NCI-H1105 (cell line): Measurements from ENCODE around the gene NCSTN.

Source experiments
- DNase-seq: peaks from one replicate; lab custom pipeline; 2025; lab: John Stamatoyannopoulos, UW

The NCSTN gene

DNA sequence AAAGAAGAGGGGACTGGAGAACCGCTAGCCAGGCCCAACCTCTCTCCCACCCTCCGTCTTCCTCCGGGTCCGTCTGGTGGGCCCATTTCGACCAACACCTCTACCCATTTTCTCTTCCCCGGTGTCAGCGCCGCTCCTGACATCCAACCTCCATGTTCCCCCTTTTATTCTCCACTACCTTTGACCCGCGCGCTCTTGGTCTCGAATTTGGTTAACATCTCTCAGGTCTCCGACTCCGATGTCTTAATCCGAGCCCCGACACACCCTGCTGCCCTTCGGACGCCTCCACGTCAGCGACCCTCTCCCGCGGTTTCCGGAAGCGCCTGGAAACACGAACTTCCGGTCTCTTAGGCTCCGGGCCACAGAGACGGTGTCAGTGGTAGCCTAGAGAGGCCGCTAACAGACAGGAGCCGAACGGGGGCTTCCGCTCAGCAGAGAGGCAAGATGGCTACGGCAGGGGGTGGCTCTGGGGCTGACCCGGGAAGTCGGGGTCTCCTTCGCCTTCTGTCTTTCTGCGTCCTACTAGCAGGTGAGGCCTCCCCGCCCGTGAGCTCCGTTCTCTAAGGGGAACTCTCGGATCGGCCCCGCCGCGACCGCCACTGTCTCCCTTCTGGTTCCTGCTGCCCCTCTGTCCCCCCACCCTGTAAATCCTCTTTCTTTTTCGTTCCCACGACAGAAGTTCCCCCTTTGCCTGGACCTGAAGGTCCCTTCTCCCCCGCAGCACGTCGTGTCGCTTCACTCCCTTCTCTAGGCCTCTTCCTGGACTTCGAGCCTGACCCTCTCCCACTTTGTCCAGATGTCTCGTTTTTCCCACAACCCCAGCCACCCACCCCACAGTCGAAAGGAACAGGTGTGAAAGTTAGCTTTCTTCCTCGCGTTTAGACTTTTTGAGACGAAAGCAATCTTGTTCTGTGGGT is at the start of gene NCSTN, which contains the start of gene COPA:
Gene NCSTN, plus strand, starts transcription at position 431 of the 917 bp plus-strand sequence. Its CDS starts 14 bp downstream, at position 445.
Gene COPA, minus strand, starts transcription at position 298 of the 917 bp plus-strand sequence. Its CDS starts 80 bp downstream, at position 218.
- DNase-seq = peak; percentile 92

DNA sequence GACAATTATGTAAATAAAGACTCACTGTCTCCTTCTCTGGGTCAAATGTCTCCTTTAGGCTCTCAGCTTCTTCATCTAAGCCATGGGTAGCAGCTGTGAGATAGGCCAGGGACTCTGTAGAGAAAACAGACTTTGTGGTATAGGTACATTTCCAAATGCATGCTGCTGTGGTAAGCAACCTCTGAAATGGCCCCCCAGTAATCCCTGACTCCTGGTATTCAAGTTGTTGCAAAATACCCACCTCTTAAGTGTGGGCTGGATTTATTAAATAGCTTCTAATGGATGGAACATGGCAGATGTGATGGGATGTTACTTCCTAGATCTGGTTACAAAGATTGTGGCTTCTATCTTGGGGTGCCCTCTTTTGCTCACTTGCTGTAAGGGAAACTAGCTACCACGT is 47.1 kb upstream of the NCSTN start:
- no peak for DNase-seq

DNA sequence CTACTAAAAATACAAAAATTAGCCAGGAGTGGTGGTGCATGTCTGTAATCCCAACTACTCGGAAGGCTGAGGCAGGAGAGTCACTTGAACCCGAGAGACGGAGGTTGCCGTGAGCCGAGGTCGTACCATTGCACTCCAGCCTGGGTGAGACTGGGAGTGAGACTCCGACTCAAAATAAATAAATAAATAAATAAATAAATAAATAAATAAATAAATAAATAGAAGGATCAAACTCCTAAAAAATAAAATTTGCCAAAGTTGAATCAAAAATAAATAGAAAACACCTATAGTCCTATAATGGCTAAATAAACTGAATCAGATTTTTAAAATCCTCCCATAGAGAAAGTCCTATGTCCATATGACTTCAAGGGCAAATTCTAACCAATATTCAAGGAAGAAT is 43.0 kb upstream of the NCSTN start:
- DNase-seq = no peak

DNA sequence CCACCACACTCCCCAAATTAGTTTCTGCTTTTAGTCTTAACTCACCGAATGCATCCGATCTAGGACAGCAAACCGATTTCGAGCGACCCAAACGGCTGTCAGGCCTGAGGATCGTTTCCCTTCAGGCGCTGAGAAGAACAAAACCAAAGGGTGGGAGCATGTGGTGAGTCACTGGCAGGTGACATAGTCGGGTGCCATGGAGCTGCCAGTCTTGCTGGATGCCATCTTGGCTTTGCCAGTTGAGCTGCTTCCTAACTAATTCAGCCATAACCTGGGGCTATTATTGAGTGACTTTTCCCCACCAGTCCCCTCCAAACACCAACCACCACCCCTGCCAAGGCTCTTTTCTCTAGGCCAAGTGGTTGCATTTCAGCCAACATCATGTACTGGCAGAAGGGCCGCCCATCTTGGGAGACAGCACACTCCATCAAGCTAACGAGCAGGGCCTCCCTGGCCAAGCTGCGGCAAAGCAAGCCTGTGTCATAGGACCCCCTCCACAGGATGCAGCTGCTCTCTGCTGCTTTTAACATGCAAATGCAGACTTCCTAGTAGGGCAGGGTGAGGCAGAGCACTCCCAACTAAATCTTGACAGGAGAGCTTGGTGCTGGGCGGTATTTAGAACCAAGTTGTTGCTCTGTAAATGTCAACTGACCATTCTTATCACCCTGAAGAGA is 35.9 kb upstream of the NCSTN start:
- DNase-seq = no peak

DNA sequence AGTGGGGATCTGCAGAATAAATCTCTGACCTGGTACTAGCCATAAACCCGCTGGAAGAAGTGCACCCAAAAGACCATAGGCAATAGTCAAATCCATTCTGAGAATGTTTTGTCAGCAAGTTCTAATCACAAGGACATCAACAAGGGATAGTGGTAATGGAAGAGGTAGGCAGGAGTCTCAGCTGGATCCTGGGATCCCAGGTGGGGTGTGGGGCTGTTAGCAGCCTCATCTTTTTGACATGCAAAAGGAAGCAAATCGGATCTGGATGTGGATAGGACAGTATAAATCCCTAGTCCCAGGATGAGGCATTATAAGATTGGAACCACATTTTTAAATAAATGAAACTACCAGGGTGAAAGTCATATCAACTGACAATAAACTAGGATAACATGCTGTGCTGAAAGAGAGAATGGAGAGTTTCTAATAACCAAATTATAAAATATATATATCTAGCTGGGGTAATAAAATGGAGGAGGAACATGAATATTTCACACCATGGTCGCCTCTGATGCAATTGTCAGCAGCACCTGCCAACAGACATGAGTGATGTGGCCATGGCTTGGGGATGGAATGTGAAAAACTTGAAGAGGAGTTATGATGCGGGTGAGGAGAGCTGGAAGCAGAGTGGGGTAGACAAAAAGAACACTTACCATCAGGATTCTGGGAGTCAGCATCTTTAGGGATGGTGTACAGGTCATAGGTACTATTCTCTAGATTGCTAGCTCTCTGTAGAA is 34.6 kb upstream of the NCSTN start:
- no peak for DNase-seq

DNA sequence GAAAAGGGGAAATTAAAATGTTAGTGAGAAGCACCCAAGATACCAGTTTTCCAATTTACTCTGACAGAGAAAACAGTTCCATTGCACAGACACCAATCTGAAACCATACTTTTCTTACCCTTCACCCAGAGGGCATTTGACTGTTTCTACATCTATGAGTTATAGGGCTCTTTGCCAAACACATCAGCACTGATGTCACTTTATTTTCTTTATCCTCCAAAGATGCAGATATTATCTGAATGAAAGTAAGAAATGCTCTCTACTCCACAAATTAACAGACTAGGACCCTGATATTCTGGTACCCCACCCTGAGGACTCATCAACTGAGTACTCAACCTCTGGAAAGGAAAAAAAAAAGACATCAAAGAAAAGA is 34.0 kb upstream of the NCSTN start:
- no peak for DNase-seq

DNA sequence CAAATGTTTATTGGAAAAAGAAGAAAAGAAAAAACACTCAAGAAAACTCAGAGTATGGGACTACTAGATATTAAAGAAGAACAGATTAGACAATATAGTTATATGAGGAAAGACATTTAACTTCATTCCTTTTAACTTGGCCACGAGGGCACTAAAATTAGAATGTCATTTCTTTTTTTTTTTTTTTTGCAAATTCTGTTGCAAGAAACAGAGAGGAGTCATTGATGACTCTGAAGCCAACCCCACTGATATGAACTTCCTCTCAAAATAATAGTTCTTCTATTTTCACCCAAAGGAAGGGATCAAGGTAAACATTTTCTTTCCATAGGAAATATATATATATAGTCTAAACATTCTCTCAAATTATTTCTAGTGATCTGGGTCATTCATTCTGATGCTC is 33.6 kb upstream of the NCSTN start:
- no peak for DNase-seq

DNA sequence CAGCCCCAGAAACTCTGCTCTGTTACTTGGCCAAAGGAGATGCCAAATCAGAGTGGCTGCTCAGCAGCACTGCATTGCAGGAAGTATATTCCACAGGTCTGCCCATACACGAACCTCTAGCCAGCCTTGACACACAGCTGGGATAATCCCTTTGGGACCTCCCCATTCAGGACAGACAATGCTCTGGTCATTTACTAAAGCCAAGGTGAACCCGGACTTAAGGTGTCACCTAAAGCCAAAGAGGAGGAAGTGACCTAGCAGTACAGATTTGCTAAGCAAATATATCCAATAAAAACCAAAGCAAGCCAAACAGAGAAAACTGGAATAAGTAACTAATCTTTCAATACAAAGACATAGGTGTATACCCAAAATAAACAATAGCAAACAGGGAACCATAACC is 27.8 kb upstream of the NCSTN start:
- DNase-seq = no peak

DNA sequence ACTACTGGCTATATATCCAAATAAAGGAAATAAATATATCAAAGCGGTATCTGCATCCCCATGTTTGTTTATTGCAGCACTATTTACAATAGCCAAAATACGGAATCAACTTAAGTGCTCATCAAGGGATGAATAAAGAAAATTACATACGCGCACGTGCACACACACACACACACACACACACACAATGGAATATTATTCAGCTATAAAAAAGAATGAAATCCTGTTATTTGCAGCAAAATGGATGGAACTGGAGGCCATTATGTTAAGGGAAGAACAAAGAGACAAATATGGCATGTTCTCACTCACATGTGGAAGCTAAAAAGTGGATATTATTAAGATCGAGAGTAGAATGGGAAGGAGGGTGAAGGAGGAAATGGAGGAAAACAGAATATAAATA is 20.4 kb upstream of the NCSTN start:
- DNase-seq = no peak

DNA sequence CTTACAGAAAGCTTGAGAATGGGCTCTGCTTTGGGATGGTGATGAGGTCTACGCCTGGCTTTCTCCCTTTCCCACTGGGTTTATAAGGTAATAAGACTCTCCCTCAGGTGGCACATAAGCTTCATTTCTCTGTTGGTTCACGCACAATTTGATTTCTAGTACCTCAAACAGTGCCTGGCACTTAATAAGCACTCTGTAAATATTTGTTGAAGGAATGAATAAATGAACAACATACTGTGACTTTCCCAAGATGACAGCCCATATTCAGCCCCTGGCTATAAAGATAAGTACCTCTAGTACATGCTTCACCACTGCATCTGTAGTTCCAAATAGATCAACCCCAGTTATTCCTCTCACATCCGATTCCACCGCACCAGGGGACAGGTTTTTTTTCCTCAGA is 17.9 kb upstream of the NCSTN start:
- no peak for DNase-seq

DNA sequence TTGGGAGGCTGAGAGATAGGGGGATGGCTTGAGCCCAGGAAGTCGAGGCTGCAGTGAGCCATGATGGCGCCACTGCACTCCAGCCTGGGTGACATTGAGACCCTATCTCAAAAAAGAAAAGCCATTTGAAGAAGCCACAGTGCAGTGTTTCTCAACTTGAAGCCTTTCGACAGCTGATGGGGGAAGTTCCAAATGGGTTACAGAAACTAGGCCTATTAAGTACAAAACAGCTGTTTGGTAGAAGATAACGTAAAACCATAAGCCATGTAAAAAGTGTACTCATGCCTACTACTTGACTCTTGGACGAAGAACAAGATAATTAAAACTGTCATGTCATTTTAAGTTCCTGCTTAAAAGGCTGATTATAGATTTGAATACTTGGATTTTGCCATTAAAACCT is 16.8 kb upstream of the NCSTN start:
- no peak for DNase-seq

DNA sequence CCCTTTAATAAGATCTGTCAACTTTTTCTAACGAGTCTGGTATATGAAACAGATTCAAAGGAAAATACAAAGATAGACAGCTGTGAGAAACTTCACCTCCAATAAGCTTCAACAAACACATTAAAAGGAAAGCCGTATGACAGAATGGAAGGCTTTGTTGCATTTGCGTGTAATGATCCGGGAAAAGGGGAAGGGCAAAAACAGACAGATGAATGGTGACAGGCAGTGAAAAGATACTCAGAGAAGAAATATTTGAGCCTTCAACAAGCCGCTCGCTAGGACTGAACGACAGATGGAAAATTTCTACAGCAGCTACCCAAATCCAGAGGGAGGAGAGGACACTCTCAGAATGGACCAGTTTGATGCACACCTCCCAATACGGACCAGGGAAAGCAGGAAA is 15.0 kb upstream of the NCSTN start:
- DNase-seq = no peak

DNA sequence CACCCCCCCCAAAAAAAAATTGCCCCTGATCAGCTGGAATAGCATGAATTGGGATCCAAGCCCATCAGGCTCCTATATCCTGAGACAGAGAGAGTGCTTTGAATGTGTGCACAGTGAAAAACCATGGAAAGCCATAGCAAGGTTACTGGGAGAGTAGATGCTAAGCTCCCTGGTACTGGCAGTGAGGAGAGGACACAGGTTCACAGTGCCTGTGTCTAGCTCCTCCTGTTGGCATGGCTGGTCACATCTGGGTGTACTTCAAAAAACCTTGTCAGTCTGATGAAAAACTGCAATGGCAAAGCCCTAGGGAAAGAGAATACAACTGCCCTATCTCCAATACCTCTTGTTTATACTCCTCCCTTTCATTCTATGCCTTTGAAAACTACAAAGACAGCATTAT is 13.1 kb upstream of the NCSTN start:
- no peak for DNase-seq

DNA sequence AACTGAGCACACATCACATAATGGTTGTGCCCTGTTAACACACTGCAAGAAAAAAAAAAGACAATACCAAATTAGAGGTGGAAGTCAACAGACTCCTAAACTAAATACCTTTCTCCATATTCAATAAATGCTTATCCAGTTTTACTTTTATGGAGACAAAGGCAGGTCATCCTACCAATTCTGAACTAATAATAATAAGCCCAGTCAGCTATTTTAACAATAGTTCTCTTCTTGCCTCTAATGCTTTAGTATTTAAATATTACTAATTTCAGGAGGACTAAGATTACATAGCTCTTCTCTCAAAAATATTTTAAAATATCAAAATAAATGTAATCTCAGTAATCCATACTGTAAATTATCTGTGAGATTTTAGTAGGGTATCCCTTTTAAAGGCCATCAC is 10.7 kb upstream of the NCSTN start:
- DNase-seq = no peak

DNA sequence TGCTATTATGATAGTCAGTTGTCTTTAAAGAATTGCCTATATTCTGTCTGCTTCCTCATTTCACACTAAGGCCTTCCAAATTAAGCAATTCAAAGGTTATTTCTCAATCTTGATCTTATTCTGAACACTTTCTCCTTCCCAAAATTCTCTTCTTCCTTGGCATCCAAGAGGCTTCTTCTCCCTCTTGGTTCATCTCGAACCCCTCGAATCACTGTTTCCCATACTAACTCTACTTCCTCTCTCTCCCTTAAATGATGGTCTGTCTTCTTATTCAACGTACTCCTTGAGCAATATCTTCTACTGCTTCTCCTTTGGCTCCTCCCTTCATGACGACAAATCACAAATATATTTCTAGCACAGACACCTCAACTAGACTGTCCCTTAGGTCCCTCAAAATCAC is 4.6 kb upstream of the NCSTN start:
- no peak for DNase-seq

DNA sequence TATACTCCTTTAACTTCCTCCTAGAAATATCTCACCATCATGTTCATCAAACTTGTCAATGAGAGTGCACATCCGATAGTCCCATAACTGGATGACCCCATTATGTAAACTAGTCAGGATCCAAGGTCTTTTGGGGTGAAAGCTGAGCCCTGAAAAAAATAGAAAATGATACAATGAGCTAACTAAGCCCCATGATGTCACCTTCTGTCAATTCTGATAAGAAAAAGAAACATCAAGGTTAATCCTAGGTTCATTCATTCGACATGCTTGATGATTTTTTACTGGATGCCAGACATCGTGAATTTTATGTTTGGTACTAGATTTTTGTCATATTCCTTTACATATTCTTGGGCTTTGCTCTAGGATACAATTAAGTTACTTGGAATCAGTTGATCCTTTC is 3.0 kb upstream of the NCSTN start:
- DNase-seq = no peak

DNA sequence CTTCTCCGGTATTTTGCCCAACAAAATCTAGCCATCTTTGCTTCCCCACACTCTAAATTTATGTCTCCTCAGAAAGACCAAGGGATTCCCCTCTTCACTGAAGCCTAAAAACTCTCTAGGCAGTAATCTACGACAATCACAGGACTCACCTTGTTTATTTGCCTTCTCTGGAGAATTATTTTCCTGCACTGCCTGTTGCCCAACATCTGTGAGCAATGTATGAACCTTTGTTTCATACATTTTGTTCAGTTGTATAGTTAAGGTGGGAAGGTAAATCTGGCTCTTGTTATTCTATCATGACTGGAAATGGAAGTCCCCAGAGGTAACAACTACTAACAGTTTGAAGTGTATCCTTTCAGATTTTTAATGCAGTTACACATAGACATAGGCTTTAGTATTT is 2.3 kb upstream of the NCSTN start:
- DNase-seq = no peak

DNA sequence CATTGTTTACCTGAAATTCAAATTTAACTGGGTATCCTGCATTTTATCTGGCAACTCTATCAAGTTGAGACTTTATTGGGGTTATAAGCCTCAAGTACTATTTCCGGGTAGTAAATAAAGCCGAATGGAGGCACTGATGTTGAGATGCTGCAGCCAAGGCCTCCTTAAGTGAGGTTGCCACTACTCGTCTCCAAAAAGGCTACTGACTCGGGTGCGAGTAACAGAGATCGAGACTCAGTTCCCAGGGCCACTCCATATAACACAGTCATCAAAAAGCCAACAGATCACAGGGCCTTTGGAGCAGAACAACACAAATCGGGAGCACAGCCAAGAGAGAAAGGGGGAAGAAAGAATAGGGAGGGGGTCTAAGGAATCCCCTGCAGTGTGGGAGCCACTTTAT is 657 bp upstream of the NCSTN start:
- DNase-seq = no peak

DNA sequence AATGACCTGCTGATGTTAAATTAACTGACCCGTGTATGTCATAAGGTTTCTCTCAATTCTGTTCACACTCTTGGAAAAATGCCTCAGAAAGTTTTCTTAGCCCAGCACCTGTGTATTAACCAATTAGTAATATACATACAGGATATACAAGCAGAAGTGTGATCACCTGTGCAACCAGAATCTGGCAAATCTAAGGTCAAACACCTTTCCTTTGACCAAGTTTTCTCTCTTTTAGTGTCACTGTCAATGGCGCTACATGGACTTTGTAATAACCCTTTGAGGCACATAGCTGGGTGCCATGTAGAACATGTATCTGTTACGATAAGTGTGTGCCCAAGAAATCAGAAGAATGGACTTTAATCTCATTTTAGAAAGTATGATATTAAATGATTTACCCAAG is 1.1 kb downstream of the NCSTN start:
- DNase-seq = no peak

DNA sequence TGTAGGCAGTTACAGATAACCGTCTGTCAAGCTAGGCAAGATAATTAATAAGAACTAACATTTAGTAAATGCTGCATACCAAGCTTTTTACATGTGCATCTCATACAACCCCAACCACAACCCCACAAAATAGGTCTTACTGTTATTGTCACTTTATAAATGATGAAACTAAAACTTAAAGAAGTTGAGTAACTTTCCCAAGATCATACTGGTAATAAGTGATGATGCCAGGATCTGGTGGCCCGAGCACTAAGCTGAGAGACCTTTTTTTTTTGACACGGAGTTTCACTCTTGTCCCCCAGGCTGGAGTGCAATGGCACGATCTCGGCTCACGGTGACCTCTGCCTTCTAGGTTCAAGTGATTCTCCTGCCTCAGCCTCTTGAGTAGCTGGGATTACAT is 1.8 kb downstream of the NCSTN start:
- no peak for DNase-seq

DNA sequence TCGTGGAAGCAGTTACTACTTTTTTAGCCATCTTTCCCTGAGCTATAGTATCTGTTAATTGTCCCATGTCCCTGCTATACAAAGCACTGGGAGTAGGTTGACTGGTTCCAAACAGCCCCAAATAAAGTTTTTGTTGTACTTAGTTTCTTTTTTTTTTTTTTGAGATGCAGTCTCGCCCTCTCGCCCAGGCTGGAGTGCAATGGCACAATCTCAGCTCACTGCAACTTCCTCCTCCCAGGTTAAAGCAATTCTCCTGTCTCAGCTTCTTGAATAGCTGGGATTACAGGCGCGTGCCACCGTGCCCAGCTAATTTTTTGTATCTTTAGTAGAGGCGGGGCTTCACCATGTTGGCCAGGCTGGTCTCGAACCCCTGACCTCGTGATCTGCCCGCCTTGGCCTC is 3.3 kb downstream of the NCSTN start:
- DNase-seq = no peak

DNA sequence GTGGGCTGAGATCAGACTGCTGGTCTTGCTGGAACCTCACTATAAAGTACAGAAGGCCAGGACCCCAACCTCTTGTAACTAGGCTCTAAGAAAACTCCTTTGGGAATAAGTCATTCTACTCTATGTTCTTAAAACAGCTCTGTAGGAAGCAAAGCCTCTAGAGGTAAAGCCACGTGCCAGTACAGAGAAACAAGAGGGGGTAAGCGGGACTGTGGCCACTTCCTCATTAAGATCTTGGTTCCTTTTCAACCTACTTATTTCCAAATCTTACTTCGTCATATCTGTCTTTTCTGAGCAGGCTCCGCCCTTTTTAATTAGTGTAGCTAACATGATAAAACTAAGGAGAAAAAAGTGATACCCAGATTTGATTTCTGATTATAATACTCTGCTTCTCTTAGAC is 3.8 kb downstream of the NCSTN start:
- no peak for DNase-seq

DNA sequence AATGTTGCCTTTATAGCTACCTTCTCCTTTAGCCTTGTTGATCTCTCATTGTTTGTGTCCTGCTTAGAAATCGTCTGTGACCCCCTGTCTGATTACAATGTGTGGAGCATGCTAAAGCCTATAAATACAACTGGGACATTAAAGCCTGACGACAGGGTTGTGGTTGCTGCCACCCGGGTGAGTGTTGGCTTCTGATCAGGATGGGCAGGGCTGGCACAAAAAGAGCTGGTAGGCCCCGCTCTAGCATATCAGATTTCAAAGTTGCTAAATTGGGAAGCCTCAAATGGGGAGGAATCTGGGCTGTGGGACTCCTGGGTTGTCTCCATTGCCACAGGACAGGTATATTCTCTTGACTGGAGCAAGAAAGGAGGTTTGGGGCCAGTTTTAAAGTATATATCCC is 8.4 kb downstream of the NCSTN start:
- no peak for DNase-seq
